OCI-LY3 (cell line): ENCODE results near the gene KCNN3.

Experiments used
- CTCF ChIP-seq: fragments of 200-600, 300-600 bp; sonication (generic); IDR thresholded peaks from 2 replicates; pipeline ENCODE4 v1.5.1; 2014; ENCODE audit warnings: antibody characterized with exemption, low read length, low read depth
- EZH2phosphoT487 ChIP-seq: fragments of 200-600 bp; shearing (Covaris generic); IDR thresholded peaks from 2 replicates; pipeline ENCODE4 v1.6.1; 2018; ENCODE audit warnings: antibody characterized with exemption, mixed run types, low read depth

GRCh38 chr1:154783976-154784375, 86.1 kb downstream of the KCNN3 start:
- TF ChIP-seq CTCF (no peak), EZH2phosphoT487 (no peak)
